Cerebellar cortex (tissue), 1 donor: ENCODE results near the gene CACNA2D3.
A peak's percentile ranks its signal among the peaks of the same experiment; 100 is the strongest.
"Not testable (repeated sequence)": the region's sequence is repeated elsewhere in the genome, so short reads cannot be mapped to it uniquely, and the experiment has no call there.

Source experiments
- DNase-seq: peaks from one replicate; pipeline ENCODE4 v3.0.0-alpha.2; 2015; ENCODE audit warnings: low spot score

Gene CACNA2D3

DNA sequence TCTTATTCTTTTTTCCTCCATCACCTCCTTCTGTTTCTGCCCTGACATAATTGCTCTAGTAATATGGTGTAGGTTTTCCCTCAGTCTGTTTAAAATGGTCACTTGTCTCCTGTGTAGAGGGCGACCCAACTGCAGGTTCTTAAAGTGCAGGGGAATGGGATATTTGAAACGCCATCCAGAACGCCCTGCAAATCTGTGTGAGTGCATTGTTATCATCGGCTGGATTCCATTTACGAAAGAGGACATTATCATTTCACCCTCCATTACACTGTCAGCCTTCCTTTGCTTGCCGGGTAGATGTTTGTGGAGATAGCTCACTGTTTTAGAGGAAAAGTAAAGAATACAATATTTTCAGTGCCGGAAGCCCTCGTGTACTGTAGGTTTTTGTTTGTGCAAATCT, 451.5 kb downstream of the CACNA2D3 start:
- DNase-seq = no peak

GRCh38 chr3:54574906-54575617, 452.7 kb downstream of the CACNA2D3 start:
- no peak for DNase-seq

- DNase-seq = no peak
Measured at GRCh38 chr3:54575618-54575960, 453.2 kb downstream of the CACNA2D3 start.

DNA sequence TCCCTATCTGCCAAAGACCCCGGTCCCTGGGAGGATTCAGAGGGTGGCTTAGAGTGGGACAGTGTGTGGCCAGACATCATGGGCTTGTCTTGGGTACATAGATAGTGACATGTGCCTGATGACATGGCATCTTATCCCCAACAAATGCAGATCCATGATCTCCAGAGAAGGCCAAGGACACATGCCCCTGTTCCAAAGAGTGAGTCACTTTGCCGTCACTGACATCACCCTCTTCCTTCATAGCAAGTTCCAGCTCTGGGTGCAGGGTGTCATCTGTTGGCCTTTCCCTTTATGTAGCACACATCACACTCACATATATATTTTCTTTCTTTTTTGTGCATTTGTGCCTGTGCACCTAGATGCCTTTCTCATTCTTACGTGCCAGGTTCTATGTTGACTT, 455.0 kb downstream of the CACNA2D3 start:
- DNase-seq = no peak

GRCh38 chr3:54578417-54578816, 456.1 kb downstream of the CACNA2D3 start:
- peak; percentile 33 for DNase-seq

DNA sequence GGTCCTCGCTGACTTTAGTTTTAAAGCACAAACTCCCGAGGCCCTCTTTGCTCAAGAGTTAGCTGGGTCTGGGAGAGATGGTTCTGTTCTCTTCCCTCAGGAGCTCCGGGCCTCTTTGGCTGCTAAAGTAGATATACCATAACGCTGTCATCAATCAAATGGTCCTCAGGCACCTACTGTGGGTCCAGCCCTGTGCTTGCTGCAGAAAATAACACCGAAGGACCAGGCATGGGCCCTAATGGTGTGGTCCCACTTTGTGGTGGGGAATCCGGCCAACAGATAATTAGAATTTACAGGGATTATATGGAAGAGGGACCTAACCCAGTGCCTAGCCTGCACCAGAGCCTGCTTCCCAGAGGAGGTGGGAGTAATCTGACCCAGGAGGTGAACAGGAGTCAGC, 458.1 kb downstream of the CACNA2D3 start:
- no peak for DNase-seq

GRCh38 chr3:54582424-54582823, 460.1 kb downstream of the CACNA2D3 start:
- no peak for DNase-seq

DNA sequence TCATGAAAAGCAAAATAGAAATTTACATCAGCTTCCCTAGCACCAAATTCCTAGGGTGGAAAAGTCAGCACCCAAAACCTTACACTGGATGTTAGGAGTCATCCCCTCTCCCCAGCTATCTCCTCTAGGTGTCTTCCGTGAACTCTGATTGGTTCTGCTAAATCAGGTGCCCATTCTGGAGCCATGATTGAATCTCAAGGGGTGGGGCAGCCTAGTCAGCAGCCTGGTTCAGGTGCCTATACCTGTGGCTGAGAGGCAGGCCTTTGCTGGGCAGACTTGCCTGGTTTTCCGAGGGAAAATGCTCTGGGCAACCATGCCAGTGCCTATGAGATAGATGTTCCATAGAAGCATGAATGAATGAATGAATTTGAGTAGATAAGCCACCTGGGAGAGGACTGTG, 468.8 kb downstream of the CACNA2D3 start:
- DNase-seq = no peak

GRCh38 chr3:54593653-54594052, 471.3 kb downstream of the CACNA2D3 start:
- DNase-seq = no peak

- DNase-seq = no peak
Measured at GRCh38 chr3:54596087-54596486, 473.7 kb downstream of the CACNA2D3 start.

GRCh38 chr3:54599716-54600115, 477.4 kb downstream of the CACNA2D3 start:
- DNase-seq = peak; percentile 61

GRCh38 chr3:54600441-54601204, 478.3 kb downstream of the CACNA2D3 start:
- DNase-seq = peak; percentile 50

DNA sequence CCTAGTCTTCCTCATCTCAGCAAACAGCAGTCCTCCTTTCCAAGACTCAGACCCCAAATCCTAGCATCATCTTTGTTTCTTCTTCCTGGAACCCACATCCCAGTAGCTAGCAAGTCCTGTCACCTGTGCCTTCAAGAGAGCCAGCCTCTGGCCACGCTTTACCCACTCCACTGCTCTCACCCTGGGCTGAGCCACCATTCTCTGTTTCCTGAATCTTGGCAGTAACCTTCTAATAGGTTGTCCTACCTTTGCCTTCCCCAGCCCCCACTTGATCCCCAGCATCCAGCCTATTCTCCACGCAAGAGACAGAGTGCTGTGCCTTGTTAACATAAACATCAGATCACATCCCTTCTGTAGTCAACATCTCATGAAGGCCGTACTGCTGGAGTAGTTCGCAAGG, 482.1 kb downstream of the CACNA2D3 start:
- DNase-seq = no peak

DNA sequence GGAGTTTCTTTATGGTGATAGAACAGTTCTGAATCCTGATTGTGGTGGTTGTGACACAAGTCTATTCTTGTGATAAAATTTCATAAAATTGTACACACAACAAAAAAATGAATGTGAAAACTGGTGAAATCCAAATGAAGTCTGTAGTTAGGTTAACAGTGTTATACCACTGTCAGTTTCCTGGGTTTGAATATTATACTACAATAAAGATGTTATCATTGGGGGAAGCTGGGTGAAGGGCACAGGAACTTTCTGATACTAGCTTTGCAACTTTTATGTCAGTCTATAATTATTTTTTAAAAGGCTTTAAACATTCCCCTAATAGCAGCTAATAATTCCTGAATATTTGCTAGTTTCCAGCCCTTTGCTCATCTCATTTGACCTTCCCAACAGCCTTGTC, 485.7 kb downstream of the CACNA2D3 start:
- no peak for DNase-seq

- DNase-seq = no peak
Measured at GRCh38 chr3:54619053-54619452, 496.7 kb downstream of the CACNA2D3 start.

- no peak for DNase-seq
Measured at GRCh38 chr3:54619531-54619930, 497.2 kb downstream of the CACNA2D3 start.

DNA sequence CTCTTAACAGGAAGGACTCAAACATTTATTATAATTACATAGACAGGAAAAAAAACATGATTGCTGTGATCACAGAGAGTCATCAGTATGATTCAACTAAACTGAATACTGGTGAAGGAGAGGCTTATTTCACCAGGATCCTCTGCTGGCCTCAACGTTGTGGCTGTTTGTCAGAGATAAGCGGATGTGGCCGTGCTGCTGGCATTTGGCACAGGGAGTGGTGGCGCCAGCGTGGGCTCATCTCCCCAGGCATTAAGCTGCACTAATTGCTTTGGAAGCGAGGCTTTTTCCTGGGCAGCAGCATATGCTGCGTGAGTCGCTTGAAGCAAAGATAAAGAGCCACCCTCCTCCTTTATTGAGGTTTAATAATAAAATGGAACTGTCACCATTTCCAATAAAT, 498.8 kb downstream of the CACNA2D3 start:
- peak; percentile 59 for DNase-seq

DNA sequence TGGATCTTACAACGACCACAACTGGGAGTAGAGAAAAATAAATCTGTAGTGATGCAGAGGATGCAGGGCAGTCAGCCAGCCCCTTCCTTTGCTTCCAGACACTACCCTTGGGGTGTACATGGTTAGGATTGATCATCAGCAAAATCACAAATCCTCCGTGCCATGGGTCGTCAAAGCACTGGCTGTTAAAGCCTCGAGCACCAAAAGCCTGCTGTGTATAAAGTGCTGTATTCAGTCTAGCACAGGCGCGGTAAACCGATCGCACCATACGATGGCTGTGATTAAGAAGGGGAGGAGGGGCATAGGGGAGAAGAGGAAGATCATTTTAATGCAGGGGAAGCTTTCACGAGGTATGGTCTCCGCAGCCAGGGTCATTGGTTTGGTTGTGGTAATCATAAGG, 500.3 kb downstream of the CACNA2D3 start:
- DNase-seq = no peak

- DNase-seq = no peak
Measured at GRCh38 chr3:54625805-54626787, 503.7 kb downstream of the CACNA2D3 start.

DNA sequence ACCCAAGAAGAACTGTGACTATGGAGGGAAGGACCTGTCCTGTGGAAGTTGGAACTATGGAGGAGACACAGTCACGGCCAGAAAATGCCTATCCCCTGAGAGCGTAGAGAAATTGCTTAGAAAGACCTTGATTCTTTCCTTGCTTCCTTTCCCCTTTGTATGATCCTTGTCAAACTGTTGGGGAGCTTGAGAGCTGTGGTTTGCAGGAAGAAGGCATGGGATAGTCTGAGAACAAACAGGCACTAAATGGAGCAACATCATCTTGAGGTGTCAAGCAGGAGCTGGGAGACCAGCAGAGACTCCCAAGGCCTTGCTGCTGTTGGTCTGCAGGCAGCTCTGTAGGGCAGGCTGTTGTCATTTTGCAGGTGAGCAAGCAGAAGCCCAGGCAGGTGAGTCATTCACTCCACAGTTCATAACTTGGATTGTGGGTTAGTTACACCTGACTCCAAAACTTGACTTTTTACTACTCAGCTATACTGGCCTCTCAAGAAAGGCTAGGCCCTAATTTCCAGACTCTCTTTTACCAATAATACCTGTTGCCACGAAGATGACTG, 506.6 kb downstream of the CACNA2D3 start:
- DNase-seq = no peak

DNA sequence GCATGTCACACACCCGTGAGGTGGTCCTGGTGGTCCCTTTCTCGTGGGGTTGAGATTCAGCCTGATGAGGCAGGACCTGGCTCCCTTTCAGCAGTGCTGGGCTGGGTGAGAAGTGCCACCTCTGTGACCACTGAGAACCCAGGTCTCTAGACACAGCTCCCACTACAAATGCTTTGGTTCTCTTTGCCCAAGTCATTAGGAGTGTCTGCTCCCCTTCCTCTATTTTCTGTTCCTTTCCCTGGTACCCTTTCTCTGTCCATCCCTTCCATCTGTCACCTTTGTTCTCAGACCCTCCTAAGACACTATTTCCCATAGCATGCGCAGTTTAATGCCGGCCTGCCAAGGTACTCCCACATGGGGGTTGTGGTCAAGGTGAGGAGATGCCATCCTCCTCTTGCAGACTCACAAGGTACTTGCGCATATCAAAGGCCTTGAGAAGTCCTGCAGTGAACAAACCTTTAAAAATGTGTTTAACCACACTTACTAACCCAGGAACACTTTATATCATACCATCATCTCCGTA, 507.8 kb downstream of the CACNA2D3 start:
- DNase-seq = no peak

DNA sequence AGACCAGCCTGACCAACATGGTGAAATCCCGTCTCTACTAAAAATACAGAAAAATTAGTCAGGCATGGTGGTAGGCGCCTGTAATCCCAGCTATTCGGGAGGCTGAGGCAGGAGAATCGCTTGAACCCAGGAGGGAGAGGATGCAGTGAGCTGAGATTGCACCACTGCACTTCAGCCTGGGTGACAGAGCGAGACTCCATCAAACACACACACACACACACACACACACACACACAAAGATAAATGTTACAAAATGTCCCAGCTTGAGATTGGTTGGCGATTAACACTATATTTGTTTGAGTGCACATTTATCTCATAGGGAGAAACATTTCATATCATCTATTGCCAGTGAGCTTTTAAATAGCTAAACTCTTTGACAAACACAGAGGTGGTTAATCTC, 508.6 kb downstream of the CACNA2D3 start:
- not testable (repeated sequence) for DNase-seq
